ENCODE measurements around the gene CP.

DNA sequence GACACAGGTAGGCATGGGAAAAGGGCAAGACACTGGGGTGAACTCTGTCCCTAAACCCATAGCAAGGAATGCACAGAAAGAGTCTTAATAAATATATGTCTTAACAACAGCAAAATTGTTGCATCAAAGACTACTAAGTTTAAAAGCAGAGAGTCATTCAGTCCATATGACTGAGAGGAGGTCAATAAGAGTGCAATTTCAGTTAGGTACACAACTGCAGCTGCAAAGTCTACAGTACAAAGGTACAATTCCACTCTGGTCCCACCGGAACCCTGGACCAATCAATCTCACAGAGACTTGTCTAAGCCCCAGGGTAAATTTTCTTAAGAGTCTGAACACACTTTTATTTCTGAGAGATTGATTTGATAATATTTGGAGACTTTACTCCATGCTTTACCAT lies 6.9 kb downstream of the CP start:
- TF ChIP-seq GATA2 (IDR thresholded peaks at IDR 0.05; ENCODE audit: low read depth, low read length): no peak
- no peak for TF ChIP-seq GATA3 (IDR thresholded peaks at IDR 0.05; ENCODE audit: low read depth, low read length)
